Activated CD4-positive, alpha-beta T cell treated with anti-CD3 and anti-CD28 coated beads, Interleukin-2, amount 50 U/mL, for 24 hours (primary cell): ENCODE results near the gene SLC6A12.

Source experiments
- DNase-seq, 2 donors: peaks; one replicate each; pipeline ENCODE4 v3.0.0-alpha.2; 2020; ENCODE audit warnings: low read depth in 1 of 2, low spot score in 1 of 2

SLC6A12 gene

DNA sequence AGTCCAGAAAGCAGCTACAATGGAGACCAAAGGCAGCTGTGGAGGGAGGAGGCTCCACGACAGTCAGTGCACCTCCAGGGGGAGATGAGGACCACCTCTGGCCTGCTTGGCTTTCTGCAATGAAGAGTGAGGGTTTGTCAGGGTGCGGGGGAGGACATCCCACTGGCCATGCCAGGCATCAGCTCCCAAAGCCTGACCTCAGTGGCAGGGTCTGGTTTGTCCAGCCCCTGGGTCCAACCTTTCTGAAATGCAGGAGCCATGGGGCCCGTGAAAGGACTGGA is 35.2 kb downstream of the SLC6A12 start:
- no peak for DNase-seq

DNA sequence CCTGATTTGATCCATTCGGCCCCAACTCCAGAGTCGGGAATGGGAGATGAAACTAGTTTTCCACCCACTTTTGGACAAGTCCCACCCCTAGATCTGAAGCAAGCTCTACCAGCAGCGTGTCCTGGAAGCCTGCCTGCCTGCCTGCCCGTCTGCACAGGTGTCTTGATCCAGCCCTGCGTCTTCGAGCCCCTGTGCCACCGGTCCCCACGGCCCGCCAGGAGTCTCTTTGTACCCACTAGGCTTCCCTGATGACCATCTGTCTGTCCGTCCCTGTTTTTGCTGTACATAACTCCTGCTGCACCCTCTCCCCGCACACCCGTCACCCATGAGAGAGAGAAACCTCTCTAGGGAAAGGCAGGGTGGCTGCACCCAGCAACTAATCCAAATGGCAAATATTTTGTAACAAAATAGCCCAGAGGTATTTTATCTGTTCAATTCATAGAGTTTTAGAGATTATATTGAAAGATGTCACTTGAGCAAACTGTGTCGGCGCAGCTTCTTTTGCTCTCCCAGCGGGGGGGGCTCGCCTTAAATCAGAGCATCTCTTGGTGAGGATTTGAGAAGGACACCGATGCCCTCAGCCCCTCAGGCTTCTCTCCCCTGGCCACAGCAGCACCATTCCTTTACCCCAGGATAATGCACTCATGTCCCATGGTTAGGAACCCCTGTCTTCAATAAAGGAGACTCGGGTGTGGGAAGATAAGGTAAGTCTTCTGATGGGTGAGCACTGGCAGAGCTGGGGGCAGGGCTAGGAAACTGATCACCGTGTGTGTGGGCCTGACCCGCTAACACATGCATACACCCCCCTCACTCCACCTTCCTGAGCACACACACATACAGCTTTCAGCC is 35.8 kb downstream of the SLC6A12 start:
- DNase-seq, result no peak

DNA sequence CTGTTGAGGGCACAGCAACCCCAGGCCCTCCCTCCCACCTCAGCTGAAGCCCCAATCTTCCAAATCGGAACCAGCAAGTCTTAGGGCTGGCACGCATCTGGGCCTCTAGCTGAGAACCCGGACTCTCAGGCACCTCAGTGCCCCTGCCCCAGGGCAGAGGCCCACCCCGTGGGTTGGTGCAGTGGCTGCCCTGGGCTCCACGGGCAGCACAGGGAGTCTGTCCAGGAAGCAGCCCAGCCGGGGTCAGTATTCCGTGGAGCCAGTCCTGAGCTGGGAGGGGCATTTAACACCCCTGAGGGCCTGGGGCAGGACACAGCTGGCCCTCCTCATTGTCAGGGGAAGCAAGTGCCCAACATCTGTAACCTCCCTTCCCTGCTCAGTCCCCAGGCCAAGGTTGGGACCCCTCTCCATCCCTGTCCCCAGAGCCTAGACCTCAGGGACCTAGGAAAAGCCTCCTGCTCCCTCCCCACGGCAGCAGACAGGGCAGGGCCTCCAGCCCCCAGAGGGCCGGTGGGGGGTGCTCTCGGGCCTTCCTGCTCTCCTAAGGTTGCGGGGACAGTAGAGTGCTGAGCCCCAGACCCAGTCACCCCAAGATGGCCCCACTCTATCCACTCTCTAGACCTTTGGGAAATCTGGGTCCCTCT is 36.5 kb downstream of the SLC6A12 start:
- no peak for DNase-seq

DNA sequence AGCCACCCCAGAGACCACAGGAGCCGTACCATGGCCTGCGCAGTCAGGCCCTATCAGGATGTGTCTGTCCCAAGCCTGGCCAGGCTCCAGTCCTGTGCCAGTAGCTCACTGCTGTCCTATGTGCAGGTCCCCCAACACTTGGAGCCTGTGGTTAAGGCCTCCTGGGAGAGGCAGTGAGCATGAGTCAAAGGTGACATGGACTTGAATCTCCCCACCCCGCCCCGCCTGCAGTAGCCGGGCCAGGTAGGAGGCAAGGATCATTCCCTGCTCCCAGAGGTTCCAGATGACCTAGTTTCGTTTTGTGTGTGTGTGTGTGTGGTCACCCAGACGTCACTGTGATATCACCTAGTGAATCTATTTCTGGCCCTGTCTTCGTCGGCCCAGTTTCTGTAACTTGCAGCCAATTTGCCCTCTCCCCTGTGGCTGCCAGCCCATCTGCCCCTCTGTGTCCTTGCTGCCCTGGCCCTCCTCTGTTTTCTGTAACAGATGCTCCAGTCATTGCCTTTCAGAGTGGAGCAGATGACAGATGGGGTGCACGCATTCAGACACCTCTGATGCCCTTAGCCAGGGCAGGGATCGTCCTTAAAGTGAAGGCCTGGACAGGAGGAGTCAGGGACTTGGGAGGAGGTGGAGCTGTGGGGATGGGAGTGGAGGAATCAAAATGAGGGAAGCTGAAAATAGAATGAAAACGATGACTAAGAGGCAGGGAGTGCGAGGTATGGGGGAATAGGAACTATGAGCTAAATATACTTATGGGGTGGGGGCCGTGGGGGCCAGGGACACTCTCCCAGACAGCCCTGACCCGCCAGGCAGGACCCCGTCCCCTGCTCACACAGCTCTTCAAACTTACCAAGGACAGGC is 37.4 kb downstream of the SLC6A12 start:
- DNase-seq, result no peak

DNA sequence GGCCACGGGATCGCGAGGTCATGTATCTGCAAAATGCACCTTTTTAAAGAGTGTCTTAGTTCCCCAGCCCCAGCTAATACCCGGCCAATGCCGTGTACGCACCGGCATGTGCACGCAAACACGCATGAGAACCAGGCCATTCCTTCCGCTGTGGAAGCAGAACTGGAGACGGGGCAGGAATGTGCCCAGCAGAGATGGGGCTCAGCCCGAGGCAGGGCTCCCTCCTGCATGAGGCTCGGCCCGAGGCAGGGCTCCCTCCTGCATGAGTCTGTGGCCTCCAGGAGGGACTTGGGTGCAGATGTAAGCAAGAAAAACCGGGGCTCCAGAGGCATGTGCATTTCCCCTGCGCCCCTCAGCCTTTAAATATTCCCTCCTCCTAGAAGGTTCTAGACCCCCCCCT is 38.2 kb downstream of the SLC6A12 start:
- DNase-seq, result no peak

DNA sequence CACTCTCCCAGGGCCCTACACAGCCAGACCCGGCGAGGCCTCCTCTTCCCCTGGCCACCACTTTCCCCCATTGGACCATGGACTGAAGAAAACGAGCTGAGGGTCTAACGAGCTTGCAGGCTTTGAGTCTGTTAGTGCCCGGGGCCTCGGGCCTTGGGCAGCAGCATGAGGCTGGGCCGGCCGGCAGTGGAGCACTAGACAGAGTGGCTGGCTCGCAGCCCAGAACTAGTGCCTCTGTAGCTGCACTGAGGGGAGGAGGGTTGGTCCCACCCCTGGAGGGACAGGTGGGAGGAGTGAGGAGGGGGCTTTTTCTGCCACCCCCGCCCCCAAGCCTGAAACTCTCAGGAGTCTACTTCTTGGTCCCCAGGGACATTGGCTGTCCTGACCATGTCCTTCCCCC is 38.7 kb downstream of the SLC6A12 start:
- DNase-seq, result no peak

DNA sequence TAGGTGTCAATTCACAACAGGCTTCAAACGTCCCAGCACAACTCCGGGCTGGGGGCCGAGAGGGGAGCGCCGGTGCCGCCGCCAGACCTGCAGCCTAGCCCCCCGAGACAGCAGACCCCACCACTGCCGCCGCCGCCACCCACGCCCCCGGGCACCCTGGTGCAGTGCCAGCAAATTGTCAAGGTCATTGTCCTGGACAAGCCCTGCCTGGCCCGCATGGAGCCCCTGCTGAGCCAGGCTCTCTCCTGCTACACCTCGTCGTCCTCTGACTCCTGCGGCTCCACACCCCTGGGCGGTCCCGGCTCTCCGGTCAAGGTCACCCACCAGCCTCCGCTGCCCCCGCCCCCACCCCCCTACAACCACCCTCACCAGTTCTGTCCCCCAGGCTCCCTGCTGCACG is 39.4 kb downstream of the SLC6A12 start:
- no peak for DNase-seq

DNA sequence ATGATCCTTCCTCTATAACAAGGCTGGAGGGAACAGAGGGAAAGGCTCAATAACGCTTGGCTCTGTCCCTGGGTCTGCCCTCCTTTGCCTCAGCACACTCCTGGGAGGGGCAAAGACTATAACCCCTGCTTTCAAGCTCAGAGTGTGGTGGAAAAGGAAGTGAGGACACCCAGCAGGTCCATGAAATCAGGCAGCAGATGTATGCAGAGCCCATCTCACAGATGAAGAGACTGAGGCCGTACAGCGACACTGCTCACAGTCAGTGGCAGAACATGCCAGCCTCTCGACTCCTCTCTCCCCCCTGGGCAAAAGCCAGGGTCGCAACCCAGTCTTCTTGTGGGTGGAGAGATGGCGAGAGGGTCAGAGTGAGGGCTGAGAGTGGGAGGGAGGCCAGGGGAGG is 39.8 kb downstream of the SLC6A12 start:
- DNase-seq, result no peak

DNA sequence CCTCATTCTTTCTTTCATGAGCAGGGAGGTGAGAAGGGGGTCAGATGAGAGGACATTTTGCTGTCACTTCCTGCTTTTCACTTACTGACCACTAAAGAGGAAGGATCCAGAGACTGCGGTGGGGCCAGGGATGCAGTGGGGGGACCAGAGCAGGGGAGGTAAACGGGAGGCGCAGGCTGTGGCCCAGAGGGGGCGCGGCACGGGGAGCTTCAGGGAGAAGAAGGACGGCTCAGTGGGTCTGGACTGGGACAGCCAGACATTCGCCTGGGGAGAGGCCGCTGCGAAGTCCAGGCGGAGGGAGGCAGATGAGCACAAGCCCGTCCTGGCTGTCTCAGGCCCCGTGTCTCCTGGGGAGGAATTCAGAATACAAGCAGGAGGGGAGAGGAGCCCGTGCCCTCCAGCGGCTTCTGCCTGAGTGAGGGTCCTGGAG is 41.2 kb downstream of the SLC6A12 start:
- no peak for DNase-seq

DNA sequence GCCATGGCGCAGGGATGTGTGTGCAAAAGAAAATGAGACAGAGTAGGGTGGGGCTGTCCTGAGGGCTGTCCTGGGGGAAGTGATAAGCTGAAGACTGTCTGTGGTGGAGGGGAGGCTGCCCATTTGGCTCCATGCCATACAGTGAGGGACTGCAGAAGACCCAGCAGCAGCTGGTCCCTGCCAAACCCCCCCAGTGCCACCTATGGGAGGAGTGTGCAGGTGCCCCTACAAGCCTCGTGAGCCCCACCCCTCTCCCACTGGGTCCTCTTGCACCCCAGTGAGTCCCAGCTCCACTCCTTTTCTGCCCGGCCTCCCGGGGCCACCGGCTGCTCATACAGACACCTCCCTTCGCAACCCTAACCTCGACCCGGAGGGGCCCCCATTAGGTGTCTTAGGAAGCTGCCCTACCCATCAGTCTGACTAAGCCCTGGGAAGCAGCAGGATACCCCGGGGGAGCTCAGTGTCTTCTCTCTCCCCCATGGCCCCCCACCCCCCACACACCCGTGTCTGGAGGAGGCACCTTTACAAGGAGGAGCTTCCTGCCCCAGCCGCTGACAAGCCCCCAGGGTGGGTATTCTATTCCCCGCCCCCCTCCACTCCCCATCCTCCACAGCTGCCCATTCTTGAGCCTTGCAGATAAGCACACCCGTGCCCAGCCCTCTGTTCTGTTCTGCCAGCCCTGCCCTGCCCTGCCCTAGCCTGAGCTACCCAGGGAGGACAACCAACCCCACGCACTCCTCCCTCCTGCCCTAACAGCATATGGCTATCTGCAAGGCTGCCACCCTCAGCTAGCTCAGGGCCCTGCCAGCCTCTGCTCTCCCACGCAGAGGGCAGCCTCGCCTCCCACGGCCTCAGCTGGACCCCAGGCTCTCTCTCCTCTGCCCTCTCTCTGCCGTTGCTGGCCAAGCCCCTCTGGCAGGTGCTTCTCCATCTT is 41.9 kb downstream of the SLC6A12 start:
- DNase-seq, result no peak

DNA sequence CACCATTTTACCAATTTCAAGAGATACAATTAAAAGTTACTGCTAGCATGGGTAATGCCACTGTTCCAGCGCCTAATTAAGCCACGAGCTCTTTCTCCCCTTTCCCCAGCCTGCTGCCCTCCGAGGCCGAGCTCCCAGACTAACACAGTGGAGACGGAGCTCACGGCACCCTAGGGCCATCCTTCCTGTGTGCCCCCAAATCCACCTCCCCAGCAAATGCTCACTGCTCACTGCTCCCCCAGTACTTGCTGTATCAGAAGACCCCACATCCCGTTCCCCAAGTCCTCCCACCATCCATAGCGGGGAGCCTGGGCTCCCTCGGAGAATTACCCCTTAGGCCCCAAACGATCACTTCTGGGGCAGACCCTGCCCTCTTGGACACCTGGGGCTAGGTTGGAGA is 42.7 kb downstream of the SLC6A12 start:
- DNase-seq, result no peak

DNA sequence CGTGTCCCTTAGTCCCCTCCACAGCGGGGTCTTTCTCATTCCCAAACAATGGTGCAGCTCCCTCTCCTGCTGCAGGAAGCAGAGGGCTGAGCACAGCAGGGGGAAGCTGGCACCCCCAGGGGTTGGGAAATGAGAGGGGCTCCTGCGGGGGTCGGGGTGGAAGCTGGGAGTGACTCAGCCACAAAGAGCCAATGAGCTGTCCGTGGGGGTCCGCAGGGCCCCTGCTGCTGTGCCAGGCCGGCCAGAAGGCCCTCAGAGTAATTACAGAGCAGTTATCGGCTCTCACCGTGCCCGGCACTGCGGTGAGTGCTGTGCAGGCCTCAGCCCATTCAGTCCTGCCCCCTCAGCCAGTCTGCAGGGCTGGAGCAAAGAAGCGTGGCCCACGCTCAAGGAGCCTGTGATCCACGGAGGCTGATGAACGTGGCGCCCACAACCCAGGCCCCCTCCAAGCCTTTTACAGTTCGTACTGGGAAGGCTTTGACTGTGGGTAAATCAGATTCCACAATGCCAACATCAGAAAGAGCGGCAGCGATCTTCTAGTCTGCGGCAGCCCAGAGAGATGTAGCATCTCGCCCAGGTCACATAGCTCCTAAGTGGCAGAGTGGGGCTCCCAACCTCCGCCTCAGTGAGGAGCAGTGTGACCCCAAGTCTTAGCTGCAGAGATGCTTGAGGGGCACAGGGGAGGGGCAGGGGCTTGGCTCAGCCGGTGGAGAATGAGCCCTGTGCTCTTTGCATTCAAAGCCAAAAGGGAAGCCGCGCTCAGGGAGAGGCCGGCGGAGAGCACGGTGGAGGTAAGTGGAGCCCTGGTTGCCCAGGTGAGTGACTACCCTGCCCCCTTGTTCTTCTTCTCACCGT is 43.4 kb downstream of the SLC6A12 start:
- DNase-seq, result no peak

DNA sequence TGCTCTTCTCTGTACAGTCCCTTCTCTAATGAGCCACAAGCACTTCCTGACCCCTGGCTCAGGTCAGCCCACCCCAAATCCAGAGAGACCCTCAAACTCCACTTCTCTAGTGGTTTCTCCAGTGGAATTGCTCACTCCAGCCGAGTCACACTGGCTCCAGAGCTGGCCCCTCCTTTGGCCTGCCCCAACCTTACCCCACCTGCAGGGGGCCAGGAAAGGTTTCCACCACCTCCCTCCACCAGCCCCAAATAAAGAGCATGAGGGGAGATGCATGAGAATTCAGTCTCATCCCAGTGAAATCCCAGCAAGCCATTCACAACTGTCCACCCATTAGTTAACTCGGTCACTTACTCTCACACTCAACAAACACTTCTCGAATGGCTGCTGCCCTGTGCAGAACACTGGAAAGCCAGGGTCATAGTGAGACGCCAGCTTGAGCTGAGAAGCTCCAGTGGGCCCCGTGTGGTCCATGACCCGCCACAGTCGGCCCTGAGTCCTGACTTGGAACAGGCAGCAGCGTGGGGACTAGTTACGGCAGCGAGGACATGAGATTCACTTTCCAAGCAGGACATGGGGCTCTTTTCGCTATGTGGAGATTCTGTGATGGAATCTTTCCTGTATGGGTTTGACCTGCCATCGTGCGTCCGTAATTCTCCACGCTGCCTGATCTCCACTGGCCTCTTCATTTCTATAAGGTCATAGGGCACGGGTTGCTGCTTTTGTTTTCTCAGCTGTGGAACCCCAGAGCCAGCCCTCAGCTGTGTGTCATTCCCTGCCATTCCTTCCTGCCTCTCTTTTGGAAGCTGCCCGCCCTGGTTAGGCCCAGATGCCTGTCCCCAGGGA is 44.2 kb downstream of the SLC6A12 start:
- DNase-seq, result no peak

DNA sequence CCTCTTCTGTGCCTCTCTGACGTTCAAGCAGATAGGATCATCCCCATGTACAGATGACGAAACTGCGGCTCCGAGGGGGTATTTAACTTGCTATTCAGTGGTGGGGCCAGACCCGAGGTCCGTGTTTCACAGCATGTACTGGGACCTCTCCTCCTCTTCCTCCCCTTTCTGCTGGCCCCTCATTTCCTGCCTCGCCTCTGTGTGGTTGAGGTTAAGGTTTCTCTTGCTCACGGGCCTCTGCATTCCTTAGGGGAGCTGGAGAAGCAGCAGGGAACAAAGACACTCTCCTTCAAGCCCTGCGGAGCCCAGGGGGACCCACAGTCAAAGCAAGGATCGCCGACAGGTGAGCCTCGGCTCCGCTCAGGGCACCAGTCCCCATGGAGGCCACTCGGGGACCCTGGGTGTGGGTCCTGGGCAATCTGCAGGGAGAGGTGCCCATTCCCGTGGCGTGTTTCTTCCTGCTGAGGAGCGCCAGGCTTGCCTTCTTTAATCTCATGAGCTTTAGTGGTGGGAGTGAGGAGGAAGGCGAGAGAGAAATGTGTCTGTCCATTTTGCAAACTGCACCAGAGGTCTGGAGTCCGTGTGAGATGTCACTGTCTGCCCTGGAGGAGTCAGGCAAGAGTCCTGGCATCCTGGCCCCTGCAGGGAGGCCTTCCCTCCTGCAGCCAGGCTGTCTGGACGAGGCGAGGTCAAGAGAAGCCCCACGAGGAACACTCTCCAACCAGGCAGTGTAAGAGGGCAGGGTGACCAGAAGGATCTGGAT is 45.0 kb downstream of the SLC6A12 start:
- no peak for DNase-seq

DNA sequence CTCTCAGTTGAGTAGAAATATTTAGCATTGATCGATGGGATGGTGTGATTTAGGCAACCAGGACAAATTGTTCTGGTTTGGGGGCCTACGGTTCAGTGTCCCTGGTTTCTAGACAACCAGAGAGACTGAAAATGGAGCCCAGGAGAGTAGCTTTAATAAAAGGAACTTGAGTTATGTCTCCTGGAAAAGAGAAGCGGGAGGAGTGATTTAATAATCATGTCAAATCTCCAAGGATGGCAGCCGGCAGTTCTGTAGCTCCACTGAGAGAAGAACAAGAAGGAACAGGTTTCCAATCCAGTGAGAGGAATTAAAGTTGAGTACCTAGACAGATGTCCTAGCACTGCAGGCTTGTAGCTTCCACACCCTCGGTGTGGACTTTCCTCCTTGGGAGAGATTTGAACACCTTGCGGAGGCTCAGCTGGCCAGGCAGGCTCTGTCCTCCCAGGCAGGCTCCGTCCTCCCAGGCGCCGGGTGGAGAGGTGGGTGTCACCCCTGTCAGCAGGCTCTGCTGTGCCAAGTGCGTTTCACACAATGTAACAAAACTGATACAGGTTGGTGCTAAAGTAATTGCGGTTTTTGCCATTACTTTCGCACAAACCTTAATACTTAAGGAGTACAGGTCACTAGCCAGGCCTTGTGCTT is 45.9 kb downstream of the SLC6A12 start:
- no peak for DNase-seq

DNA sequence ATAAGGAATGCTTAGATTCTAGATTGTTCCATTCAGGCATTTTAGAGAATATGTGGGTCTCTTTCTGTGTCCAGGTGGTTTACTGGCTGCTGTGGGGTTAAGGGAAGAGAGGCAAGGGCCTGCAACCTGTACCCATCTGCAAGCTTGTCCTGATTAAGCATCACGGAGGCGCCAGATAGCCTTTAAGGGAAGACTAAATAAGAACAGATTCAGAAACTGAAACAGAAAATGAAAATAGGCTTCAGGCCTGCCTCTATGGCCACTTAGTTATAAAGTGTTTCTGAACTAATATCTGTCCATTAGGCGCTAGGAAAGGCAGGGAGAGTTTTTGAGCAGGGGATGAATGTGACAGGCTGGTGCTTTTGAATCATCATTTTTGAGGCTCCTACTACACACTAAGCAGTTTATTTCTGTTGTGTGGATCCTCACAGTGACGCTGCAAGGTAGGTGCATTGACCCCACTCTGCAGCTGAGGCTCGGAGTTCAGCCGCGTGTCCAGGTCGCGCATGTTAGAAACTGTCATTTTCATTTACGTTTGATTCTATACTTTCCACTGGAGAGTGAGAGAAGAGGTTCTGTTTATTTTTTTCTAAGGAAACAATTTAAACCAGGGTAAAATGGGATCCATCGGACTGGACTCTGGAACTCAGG is 47.4 kb downstream of the SLC6A12 start:
- no peak for DNase-seq

DNA sequence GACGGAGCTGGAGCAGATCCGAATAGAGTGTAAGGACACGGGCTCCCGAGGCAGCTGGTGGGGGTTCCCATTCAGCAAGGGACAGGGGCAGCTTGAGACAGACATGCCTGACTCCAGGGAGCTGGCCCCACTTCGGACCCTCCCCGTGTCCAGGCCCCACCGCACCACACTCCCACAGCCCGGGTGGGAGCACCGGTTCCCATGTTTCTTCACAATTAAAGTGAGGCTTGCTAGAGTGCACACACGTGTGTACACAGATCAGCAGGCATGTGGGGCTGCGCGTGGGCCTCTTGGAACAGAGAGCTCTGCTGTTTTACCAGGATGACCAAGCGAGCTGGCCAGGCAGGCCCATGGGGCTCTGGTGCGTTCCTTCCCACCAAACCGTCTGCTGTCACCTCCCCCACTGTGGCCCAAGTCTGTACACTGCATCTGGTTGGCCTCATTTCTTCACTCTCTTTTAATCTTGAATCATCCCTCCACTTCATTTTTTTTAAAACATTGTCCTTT is 48.0 kb downstream of the SLC6A12 start:
- DNase-seq, result no peak
